GM12878 (cell line): Measurements from ENCODE around the gene ERC1. TPM values are rescaled to one million over a fixed set of nuclear protein-coding genes. Genes with fewer than 3 reads are reported as not detected.

ENCODE experiments used
- ATAC-seq: fragments of 200-7000 bp; cut with Tn5 transposase; 3 replicates; pipeline ENCODE4 v1.9.1; 2020; ENCODE audit warnings: mild to moderate bottlenecking, moderate library complexity
- BruUV-seq: library from RNA; stranded (reverse); fragments of 400-500 nt; replicated peaks from 2 replicates; lab custom pipeline; 2021; lab: Mats Ljungman, UMichigan
- CTCF ChIA-PET: fragments of 300-600 bp; sonication (Branson Sonifier 250); formaldehyde crosslinking; extraction: SDS; loops from one replicate; lab custom pipeline; 2021; ENCODE audit warnings: inconsistent platforms; lab: Yijun Ruan, JAX
- POLR2A ChIA-PET: fragments of 350-600 bp; formaldehyde crosslinking; extraction: SDS; loops from one replicate; lab custom pipeline; 2021; ENCODE audit warnings: inconsistent platforms; lab: Charles Lee
- RAD21 ChIA-PET: fragments of 300-600 bp; sonication (Branson Sonifier 250); formaldehyde crosslinking; loops from one replicate; lab custom pipeline; 2023; ENCODE audit warnings: antibody characterized with exemption; ENCODE audit not compliant: unreplicated experiment; lab: Charles Lee
- SMC1A ChIA-PET: fragments of 300-600 bp; sonication (Branson Sonifier 250); formaldehyde crosslinking; loops from one replicate; lab custom pipeline; 2023; ENCODE audit not compliant: unreplicated experiment, uncharacterized antibody; lab: Charles Lee
- DNase-seq: peaks from one replicate; pipeline ENCODE4 v3.0.0-alpha.2; 2011; ENCODE audit warnings: low read depth, low spot score
- FAIRE-seq: peaks from 3 replicates; lab custom pipeline; 2011; peaks lifted over from hg19 to GRCh38; lab: Jason Lieb, UNC
- H2AFZ ChIP-seq: 2 replicates; pipeline ENCODE4 v1.6.0; 2011; ENCODE audit warnings: low read depth, low read length, control low read depth; ENCODE audit not compliant: control insufficient read depth
- H3K27ac ChIP-seq: 2 replicates; pipeline ENCODE4 v1.5.1; 2011; ENCODE audit warnings: control low read depth; ENCODE audit not compliant: control insufficient read depth, insufficient read depth
- H3K27me3 ChIP-seq, 2 experiments: replicated peaks in 1 of 2; 2 replicates each; pipeline versions ENCODE4 v1.6.0 to v1.6.1; 2011; ENCODE audit warnings: low read length in 1 of 2; ENCODE audit not compliant: control insufficient read depth in 2 of 2, insufficient read depth in 2 of 2
- H3K36me3 ChIP-seq, 2 experiments: 2 replicates each; pipeline ENCODE4 v1.5.1; 2011; ENCODE audit warnings: low read length in 1 of 2; ENCODE audit not compliant: control insufficient read depth in 2 of 2, insufficient read depth in 2 of 2
- H3K4me1 ChIP-seq: 2 replicates; pipeline ENCODE4 v1.6.1; 2011; ENCODE audit warnings: mild to moderate bottlenecking, low read length, moderate library complexity, mixed read lengths; ENCODE audit not compliant: control insufficient read depth, insufficient read depth
- H3K4me2 ChIP-seq: 2 replicates; pipeline ENCODE4 v1.6.0; 2011; ENCODE audit warnings: control low read depth; ENCODE audit not compliant: control insufficient read depth, insufficient read depth
- H3K4me3 ChIP-seq: fragments of 200-600 bp; sonication (generic); 2 replicates; pipeline ENCODE4 v1.5.1; 2016
- H3K79me2 ChIP-seq: 2 replicates; pipeline ENCODE4 v1.6.0; 2011; ENCODE audit warnings: low read length; ENCODE audit not compliant: control insufficient read depth, insufficient read depth
- H3K9ac ChIP-seq: 2 replicates; pipeline ENCODE4 v1.8.0; 2011; ENCODE audit warnings: low read length, control low read depth, mixed read lengths; ENCODE audit not compliant: control insufficient read depth, insufficient read depth
- H3K9me3 ChIP-seq: replicated peaks from 3 replicates; pipeline ENCODE4 v1.5.1; 2011; ENCODE audit warnings: mild to moderate bottlenecking, low read length; ENCODE audit not compliant: control insufficient read depth, insufficient read depth
- H4K20me1 ChIP-seq: 2 replicates; pipeline ENCODE4 v1.6.0; 2011; ENCODE audit not compliant: control insufficient read depth, insufficient read depth
- CEBPB ChIP-seq, 2 experiments: fragments of 150-350 bp in 1 of 2; IDR thresholded peaks; 2 replicates each; pipeline ENCODE4 v1.6.1; 2012 to 2014; ENCODE audit warnings: low read depth in 2 of 2, low read length in 2 of 2, borderline replicate concordance in 1 of 2, inconsistent platforms in 1 of 2
- CREM ChIP-seq: IDR thresholded peaks from 2 replicates; pipeline ENCODE4 v1.6.1; 2014; ENCODE audit warnings: antibody characterized with exemption, low read depth
- EZH2 ChIP-seq: IDR thresholded peaks from 2 replicates; pipeline ENCODE4 v1.6.1; 2012; ENCODE audit warnings: low read depth, mild to moderate bottlenecking, control low read depth, inconsistent platforms, low read length, borderline replicate concordance; ENCODE audit not compliant: control insufficient read depth
- MYC ChIP-seq: IDR thresholded peaks from 2 replicates; pipeline ENCODE4 v1.6.1; 2011; ENCODE audit warnings: mild to moderate bottlenecking, low read length, moderate library complexity, inconsistent platforms; ENCODE audit not compliant: insufficient read depth, insufficient replicate concordance, insufficient read length, severe bottlenecking
- NBN ChIP-seq: fragments of 450-650 bp; IDR thresholded peaks from 2 replicates; pipeline ENCODE4 v1.6.1; 2016
- TCF7 ChIP-seq: IDR thresholded peaks from 2 replicates; pipeline ENCODE4 v1.6.1; 2014; ENCODE audit warnings: antibody characterized with exemption, borderline replicate concordance
- WGBS: methylation state at CpG from one replicate; pipeline ENCODE4 v1.1.6; 2016; ENCODE audit warnings: low lambda C conversion rate; ENCODE audit not compliant: insufficient replicate concordance, insufficient coverage; ENCODE audit errors: missing lambda C conversion rate; 5-methylcytosine and 5-hydroxymethylcytosine counted together
- in situ Hi-C: fragments of 300-500 bp; cut with MboI; formaldehyde crosslinking; loops from 9 replicates; pipeline ENCODE4 v1.14.3; 2018; ENCODE audit warnings: mixed read lengths
- intact Hi-C: fragments of 100-400 bp; cut with micrococcal nuclease; formaldehyde crosslinking; loops from one replicate; pipeline ENCODE4 v1.14.2; 2022; ENCODE audit not compliant: unreplicated experiment
- polyA plus RNA-seq, 11 experiments: library from polyadenylated mRNA; depleted of rRNA in 4 of 11; unstranded in 6 of 11; stranded (reverse) in 5 of 11; fragments of >200 nt; fragmentation: Nextera tagmentation in 4 of 11; fragmentation: Illumina TruSeq in 1 of 11; extraction: Ambion mirVana in 4 of 11; extraction: Trizol in 1 of 11; gene quantifications; 1 replicate in 1 of 11; 2 replicates in 10 of 11; pipeline versions ENCODE4 v1.2.1 to v1.2.3, GENCODE V29; 2011 to 2016; ENCODE audit warnings: inconsistent platforms in 2 of 11, missing spikeins in 2 of 11, low read depth in 1 of 11
- total RNA-seq, 4 experiments: library from RNA; depleted of rRNA in 3 of 4; stranded (reverse); fragments of >200 nt in 3 of 4; fragmentation: Illumina TruSeq in 1 of 4; extraction: Trizol in 1 of 4; gene quantifications; 2 replicates each; pipeline versions ENCODE4 v1.2.1 to v1.2.3, GENCODE V29; 2013 to 2021
- TF ChIP-seq, protein P1 (sequence below): fragments of 150-350 bp; IDR thresholded peaks from 2 replicates; pipeline ENCODE4 v1.6.1; 2014; ENCODE audit warnings: mild to moderate bottlenecking, low read depth, low read length
- TF ChIP-seq, protein P2 (sequence below): fragments of 450-650 bp; IDR thresholded peaks from 2 replicates; pipeline ENCODE4 v1.6.1; 2017; ENCODE audit warnings: low read depth, mild to moderate bottlenecking, moderate library complexity
- TF ChIP-seq, protein P3 (sequence below): IDR thresholded peaks from 2 replicates; pipeline ENCODE4 v1.6.1; 2012; ENCODE audit warnings: low read depth, low read length, improper control_type of control experiment
- TF ChIP-seq, protein P4 (sequence below): fragments of 450-650 bp; conservative IDR thresholded peaks from 2 replicates; pipeline ENCODE4 v1.6.1; 2017; ENCODE audit warnings: mild to moderate bottlenecking, moderate library complexity

Gene ERC1
- total and polyA plus RNA-seq, 10 of the 15 experiments (the other 5 are each of a cell fraction or from before 2014, with no cell fraction given) = 0.75 to 8.0 (median 5.0) TPM

DNA sequence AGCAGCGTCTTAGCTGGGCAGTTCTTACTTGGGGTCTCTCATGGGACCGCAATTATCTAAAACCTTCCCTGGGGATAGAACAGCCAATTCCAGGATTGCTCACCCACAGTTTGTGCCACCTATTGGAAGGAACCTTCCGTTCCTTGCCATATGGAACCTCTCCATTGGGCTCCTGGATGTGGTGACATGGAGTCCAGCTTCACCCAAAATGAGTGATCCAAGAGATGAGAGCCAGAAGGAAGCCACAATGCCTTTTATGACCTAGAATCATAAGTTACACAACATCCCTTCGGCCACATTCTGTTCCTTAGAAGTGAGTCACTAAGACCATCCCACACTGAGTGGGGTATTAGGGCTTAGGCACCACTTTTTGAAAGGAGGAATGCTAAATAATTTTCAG, 439.0 kb downstream of the ERC1 start:
- WGBS = 54% methylated on average over 4 of the region's 4 CpGs
- Histone ChIP-seq H3K9ac (no peak overlapping the region), H3K4me3 (no peak overlapping the region), H3K79me2 (no peaks in the 10 kb centered on the region), H2AFZ (no peak overlapping the region), H4K20me1 (no peaks in the 10 kb centered on the region), H3K9me3 (peaks cover 2% of the 10 kb centered on the region; the same call in 1 of the 3 replicates), H3K4me1 (no peaks in the 10 kb centered on the region), H3K4me2 (no peak overlapping the region), H3K27ac (no peak overlapping the region), H3K36me3 (no peaks in the 10 kb centered on the region), H3K27me3 (no peaks in the 10 kb centered on the region)
- DNase-seq (no peak), ATAC-seq (no peak), FAIRE-seq (no peak)
- POLR2A ChIA-PET = no interaction called here
- BruUV-seq = no TSS peak
- CTCF ChIA-PET = interaction anchor here (1.0 kb wide), 1 partner anchor 9 kb away, joined by 3 read pairs; no protein-coding TSS in a partner anchor
- in situ Hi-C loops = no loop called here
- intact Hi-C loops = no loop called here
- RAD21 ChIA-PET = no interaction called here
- SMC1A ChIA-PET = no interaction called here
- TF ChIP-seq, protein P1, sequence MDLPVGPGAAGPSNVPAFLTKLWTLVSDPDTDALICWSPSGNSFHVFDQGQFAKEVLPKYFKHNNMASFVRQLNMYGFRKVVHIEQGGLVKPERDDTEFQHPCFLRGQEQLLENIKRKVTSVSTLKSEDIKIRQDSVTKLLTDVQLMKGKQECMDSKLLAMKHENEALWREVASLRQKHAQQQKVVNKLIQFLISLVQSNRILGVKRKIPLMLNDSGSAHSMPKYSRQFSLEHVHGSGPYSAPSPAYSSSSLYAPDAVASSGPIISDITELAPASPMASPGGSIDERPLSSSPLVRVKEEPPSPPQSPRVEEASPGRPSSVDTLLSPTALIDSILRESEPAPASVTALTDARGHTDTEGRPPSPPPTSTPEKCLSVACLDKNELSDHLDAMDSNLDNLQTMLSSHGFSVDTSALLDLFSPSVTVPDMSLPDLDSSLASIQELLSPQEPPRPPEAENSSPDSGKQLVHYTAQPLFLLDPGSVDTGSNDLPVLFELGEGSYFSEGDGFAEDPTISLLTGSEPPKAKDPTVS = no peak
- TF ChIP-seq MYC (no peak), EZH2 (no peak), TCF7 (no peak), CEBPB (IDR thresholded peaks at IDR 0.05; ENCODE audit: borderline replicate concordance in 1 of 2, low read depth in 2 of 2, low read length in 2 of 2) (no peak), CREM (no peak), NBN (no peak)
- TF ChIP-seq, protein P2, sequence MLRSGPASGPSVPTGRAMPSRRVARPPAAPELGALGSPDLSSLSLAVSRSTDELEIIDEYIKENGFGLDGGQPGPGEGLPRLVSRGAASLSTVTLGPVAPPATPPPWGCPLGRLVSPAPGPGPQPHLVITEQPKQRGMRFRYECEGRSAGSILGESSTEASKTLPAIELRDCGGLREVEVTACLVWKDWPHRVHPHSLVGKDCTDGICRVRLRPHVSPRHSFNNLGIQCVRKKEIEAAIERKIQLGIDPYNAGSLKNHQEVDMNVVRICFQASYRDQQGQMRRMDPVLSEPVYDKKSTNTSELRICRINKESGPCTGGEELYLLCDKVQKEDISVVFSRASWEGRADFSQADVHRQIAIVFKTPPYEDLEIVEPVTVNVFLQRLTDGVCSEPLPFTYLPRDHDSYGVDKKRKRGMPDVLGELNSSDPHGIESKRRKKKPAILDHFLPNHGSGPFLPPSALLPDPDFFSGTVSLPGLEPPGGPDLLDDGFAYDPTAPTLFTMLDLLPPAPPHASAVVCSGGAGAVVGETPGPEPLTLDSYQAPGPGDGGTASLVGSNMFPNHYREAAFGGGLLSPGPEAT = no peak
- TF ChIP-seq, protein P3, sequence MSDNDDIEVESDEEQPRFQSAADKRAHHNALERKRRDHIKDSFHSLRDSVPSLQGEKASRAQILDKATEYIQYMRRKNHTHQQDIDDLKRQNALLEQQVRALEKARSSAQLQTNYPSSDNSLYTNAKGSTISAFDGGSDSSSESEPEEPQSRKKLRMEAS = no peak
- TF ChIP-seq, protein P4, sequence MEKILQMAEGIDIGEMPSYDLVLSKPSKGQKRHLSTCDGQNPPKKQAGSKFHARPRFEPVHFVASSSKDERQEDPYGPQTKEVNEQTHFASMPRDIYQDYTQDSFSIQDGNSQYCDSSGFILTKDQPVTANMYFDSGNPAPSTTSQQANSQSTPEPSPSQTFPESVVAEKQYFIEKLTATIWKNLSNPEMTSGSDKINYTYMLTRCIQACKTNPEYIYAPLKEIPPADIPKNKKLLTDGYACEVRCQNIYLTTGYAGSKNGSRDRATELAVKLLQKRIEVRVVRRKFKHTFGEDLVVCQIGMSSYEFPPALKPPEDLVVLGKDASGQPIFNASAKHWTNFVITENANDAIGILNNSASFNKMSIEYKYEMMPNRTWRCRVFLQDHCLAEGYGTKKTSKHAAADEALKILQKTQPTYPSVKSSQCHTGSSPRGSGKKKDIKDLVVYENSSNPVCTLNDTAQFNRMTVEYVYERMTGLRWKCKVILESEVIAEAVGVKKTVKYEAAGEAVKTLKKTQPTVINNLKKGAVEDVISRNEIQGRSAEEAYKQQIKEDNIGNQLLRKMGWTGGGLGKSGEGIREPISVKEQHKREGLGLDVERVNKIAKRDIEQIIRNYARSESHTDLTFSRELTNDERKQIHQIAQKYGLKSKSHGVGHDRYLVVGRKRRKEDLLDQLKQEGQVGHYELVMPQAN = no peak
